NB4 (cell line): Measurements from ENCODE around the gene TWIST2.

Source experiments
- CTCF ChIP-seq: IDR thresholded peaks from one replicate; pipeline ENCODE4 v1.5.1; 2012; ENCODE audit warnings: low read depth, low read length
- MAX ChIP-seq: IDR thresholded peaks from 2 replicates; pipeline ENCODE4 v1.6.1; 2011; ENCODE audit warnings: low read depth, low read length
- MYC ChIP-seq: IDR thresholded peaks from 2 replicates; pipeline ENCODE4 v1.6.1; 2011; ENCODE audit warnings: low read depth, low read length
- POLR2A ChIP-seq: IDR thresholded peaks from 2 replicates; pipeline ENCODE4 v1.6.1; 2011; ENCODE audit warnings: mild to moderate bottlenecking; ENCODE audit not compliant: insufficient read length; ENCODE audit errors: extremely low read depth

- TF ChIP-seq CTCF (no peak), POLR2A (no peak), MYC (no peak), MAX (no peak)
Measured at GRCh38 chr2:238915196-238915595, 67.3 kb downstream of the TWIST2 start.
